Adipocyte (in vitro differentiated cells): Measurements from ENCODE around the gene PACS1.

Source experiments
- DNase-seq: peaks from one replicate; pipeline ENCODE4 v3.0.0-alpha.2; 2015; ENCODE audit warnings: low read depth
- H3K27me3 ChIP-seq: replicated peaks from 2 replicates; pipeline ENCODE4 v1.7.0; 2013; ENCODE audit warnings: mild to moderate bottlenecking, low read length, moderate library complexity; ENCODE audit not compliant: control insufficient read depth, insufficient read depth
- H3K36me3 ChIP-seq: 2 replicates; pipeline ENCODE4 v1.7.0; 2013; ENCODE audit warnings: low read length, mild to moderate bottlenecking, moderate library complexity; ENCODE audit not compliant: control insufficient read depth, insufficient read depth, severe bottlenecking
- H3K4me1 ChIP-seq: 2 replicates; pipeline ENCODE4 v1.7.0; 2013; ENCODE audit warnings: mild to moderate bottlenecking, low read length, moderate library complexity; ENCODE audit not compliant: control insufficient read depth, insufficient read depth
- H3K4me3 ChIP-seq: 2 replicates; pipeline ENCODE4 v1.7.0; 2013; ENCODE audit warnings: mild to moderate bottlenecking, low read length, moderate library complexity
- H3K9ac ChIP-seq: 2 replicates; pipeline ENCODE4 v1.7.0; 2013; ENCODE audit warnings: mild to moderate bottlenecking, low read length, moderate library complexity
- H3K9me3 ChIP-seq: 2 replicates; pipeline ENCODE4 v1.7.0; 2013; ENCODE audit warnings: mild to moderate bottlenecking, low read length, moderate library complexity; ENCODE audit not compliant: control insufficient read depth

Gene PACS1

DNA sequence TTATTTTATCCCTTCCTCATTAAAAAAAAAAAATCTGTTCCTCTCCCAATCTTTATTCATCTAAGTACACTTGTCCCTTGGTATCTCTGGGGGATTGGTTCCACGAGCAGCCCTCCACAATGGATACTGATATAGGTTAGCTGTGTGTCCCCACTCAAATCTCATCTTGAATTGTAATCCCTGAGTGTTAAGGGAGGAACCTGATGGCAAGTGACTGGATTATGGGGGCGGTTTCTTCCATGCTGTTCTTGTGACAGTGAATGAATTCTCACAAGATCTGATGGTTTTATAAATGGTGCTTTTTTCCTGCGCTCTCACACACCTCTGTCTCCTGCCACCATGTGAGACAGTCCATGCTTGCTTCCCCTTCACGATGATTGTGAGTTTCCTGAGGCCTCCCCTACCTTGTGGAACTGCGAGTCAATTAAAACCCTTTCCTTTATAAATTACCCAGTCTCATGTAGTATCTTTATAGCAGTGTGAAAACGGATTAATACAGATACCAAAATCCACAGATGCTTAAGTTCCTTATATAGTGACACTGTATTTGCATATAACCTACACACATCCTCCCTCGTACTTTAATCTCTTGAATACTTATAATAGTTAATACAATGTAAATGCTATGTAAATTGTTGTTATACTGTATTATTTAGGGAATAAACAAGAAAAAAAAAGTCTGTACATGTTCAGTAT lies 62.0 kb downstream of the PACS1 start:
- DNase-seq: no peak
- Histone ChIP-seq H3K9ac (no peak overlapping the region), H3K4me3 (no peak overlapping the region), H3K27me3 (no peaks in the 10 kb centered on the region), H3K36me3 (no peaks in the 10 kb centered on the region), H3K4me1 (peaks cover 21% of the 10 kb centered on the region), H3K9me3 (no peaks in the 10 kb centered on the region)

DNA sequence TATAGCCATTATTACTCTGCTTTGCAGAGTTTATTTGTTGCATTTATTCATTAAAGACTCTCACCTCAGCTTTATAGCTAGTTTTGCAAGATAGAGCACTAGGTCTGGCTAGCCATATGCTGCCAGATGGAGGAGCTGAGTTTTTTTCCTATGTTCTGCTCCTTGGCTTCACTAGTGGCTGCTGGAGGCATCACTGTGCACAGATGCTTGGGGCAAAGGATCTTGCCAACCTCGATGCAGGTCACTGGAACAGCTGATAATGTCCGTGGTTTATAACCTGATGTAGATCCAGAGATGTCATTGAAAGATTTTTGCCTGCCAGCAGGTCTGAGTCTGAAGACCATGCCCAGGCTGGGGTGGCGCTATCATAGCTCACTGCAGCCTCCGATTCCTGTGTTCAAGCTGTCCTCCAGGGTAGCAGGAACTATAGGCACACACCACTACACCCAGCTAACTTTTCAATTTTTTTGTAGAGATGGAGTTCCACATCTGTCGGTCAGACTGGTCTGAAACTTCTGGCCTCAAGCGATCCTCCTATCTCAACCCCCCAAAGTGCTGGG lies 63.2 kb downstream of the PACS1 start:
- H3K27me3 ChIP-seq: no peaks in the 10 kb centered on the region
- no peaks in the 10 kb centered on the region for H3K36me3 ChIP-seq
- no peak overlapping the region for H3K4me3 ChIP-seq
- H3K9me3 ChIP-seq: no peaks in the 10 kb centered on the region
- H3K9ac ChIP-seq: no peak overlapping the region
- no peak for DNase-seq
- peaks cover 23% of the 10 kb centered on the region for H3K4me1 ChIP-seq

DNA sequence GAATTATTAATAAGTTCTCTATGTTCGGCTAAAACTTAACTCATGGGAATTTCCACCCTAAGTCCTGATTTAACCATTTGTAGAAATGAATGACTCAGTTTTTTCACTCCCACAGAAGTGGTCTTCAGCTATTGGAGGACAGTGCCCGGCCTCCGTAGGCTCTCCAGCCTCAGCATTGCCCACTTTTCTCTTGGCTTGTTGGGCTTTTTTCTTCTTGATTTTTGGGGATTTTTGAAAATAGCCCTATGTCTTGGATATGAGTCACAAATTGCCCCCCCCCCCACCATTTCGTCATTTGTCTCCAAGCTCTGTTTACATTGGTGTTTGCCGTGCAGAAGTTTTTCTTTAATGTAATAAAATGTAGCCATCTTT lies 66.7 kb downstream of the PACS1 start:
- peak; percentile 20 for DNase-seq
- Histone ChIP-seq H3K9me3 (no peaks in the 10 kb centered on the region), H3K27me3 (no peaks in the 10 kb centered on the region), H3K36me3 (no peaks in the 10 kb centered on the region), H3K9ac (no peak overlapping the region), H3K4me1 (peaks cover 21% of the 10 kb centered on the region), H3K4me3 (no peak overlapping the region)

DNA sequence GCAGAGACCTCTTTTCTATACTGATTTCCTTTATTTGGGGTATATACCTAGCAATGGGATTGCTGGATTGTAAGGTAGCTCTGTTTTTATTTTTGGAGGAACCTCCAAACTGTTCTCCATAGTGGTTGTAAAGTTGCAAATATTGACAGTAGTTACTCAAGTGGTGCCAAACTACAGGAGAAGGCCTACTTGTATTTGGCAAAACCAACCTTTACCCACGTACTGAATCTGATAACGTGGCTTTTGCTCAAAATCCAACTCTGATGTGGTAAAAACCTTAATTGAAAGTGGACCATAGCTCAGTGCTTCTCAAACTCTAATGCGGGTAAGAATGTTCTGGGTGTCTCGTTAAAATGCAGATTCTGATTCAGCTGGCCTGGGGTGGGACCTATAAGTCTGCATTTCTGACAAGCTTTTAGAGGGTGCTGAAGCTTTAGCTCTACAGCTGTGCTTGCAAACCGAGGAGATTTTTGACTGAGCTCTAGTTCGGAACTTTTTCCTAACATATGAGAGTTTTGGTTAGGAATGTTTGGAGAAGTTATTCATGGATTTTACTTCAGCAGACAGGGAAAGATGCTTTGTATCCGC lies 69.8 kb downstream of the PACS1 start:
- Histone ChIP-seq H3K4me3 (no peak overlapping the region), H3K9ac (no peak overlapping the region), H3K4me1 (peaks cover 21% of the 10 kb centered on the region), H3K27me3 (no peaks in the 10 kb centered on the region), H3K36me3 (no peaks in the 10 kb centered on the region), H3K9me3 (no peaks in the 10 kb centered on the region)
- no peak for DNase-seq

DNA sequence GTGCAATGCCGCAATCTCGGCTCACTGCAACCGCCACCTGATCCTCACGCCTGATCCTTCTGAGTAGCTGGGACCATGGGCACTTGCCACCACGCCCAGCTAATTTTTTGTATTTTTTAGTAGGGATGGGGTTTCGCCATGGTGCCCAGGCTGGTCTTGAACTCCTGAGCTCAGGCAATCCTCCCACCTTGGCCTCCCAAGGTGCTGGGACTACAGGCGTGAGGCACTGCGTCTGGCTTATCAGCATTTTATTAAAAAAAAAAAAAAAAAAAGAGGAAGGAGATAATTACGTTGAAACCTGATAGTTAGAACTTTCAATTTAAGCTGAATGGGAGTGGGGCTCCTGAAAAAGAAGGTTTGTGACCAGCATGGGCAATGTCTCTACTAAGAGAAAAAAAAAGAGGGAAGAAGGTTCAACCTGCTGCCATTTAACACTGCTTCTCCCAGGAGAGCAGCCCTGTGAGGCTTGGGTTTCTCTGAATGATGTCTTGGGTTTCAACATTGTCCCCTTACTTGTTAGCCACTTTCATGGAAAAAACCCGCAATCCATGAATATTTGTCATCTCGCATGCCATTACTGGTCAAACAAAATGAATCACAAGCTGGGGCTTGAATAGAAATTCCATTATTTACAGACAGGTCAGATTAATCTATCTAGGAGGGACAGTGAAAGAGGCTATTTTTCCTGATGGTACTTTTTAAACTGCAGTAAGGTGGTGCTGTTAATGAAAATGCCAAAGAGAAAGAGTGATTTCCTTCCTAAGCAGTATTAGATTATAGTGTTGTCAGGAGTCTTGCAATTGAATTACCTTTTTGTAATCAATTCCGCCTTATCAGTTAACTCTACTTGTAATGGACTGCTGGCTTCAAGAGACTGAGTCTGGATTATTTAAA lies 72.5 kb downstream of the PACS1 start:
- Histone ChIP-seq H3K4me1 (peaks cover 2% of the 10 kb centered on the region), H3K9ac (no peak overlapping the region), H3K9me3 (no peaks in the 10 kb centered on the region), H3K27me3 (no peaks in the 10 kb centered on the region), H3K36me3 (no peaks in the 10 kb centered on the region), H3K4me3 (no peak overlapping the region)
- DNase-seq: peak; percentile 53

DNA sequence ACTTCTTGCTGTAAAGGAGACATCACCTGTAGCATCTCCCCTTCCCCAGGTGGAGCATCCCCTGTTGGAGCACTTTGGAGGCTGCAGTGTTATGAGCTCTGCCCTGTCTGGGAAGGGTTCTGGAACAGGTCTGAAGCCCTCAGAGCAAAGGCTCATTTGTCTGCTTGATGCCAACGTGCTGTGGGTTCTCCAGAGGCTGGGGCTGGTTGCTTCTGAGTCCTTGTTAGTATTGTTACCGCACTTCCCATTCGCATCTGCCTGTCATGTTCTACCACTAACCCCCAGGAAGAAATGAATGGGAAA lies 73.1 kb downstream of the PACS1 start:
- no peaks in the 10 kb centered on the region for H3K27me3 ChIP-seq
- DNase-seq: no peak
- no peaks in the 10 kb centered on the region for H3K36me3 ChIP-seq
- H3K4me3 ChIP-seq: no peak overlapping the region
- H3K9me3 ChIP-seq: no peaks in the 10 kb centered on the region
- no peaks in the 10 kb centered on the region for H3K4me1 ChIP-seq
- H3K9ac ChIP-seq: no peak overlapping the region

DNA sequence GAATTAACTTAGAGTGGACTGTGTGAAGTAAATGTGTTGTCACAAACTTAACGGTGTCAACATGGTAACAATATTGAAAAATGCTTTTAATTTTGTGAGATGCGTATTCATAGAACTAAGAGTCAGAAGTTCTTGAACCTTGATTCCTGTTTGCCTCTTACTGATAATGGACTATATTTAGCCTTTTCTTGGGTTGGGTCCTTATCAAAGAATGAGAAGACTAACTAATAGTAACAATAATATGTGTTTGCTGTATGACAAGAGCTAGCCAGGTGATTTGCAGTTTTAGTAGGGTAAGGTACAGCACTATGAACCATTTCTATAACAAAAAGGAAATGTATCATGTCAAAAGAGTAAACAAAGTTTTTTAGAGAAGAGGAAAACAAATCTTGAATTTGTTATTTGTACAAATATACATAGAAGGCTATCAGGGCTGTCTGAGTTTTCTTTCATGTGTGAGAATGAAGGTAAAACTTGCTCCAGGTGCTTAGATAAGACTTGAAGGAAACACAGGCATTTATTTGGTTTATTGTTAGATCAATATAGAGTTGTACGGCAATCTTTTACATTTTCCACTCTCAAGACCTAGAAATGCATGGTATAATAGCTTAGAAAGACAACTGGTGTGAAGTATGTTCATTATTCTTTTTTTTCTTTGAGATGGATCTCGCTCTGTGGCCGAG lies 74.1 kb downstream of the PACS1 start:
- Histone ChIP-seq H3K9me3 (no peaks in the 10 kb centered on the region), H3K9ac (no peak overlapping the region), H3K36me3 (no peaks in the 10 kb centered on the region), H3K27me3 (no peaks in the 10 kb centered on the region), H3K4me3 (no peak overlapping the region), H3K4me1 (no peaks in the 10 kb centered on the region)
- DNase-seq: no peak

DNA sequence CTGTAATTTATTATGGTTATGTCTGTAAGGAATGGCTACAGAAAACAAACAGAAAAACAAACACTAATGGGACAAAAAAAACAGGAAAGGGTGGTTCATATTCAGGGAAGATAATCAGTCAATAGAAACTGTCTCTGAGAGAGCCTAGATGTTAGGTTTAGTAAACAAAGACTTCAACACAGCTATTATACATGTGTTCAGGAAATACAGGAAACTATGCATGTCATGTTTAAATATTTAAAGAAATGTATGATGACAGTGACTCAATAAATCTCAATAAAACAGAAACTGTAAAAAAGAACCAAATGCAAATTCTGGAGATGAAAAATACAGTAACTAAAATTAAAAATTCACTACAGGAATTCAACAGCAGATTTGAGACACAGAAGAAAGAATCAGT lies 76.0 kb downstream of the PACS1 start:
- Histone ChIP-seq H3K9ac (no peak overlapping the region), H3K4me3 (no peak overlapping the region), H3K36me3 (no peaks in the 10 kb centered on the region), H3K4me1 (peaks cover 3% of the 10 kb centered on the region), H3K9me3 (no peaks in the 10 kb centered on the region), H3K27me3 (no peaks in the 10 kb centered on the region)
- no peak for DNase-seq

DNA sequence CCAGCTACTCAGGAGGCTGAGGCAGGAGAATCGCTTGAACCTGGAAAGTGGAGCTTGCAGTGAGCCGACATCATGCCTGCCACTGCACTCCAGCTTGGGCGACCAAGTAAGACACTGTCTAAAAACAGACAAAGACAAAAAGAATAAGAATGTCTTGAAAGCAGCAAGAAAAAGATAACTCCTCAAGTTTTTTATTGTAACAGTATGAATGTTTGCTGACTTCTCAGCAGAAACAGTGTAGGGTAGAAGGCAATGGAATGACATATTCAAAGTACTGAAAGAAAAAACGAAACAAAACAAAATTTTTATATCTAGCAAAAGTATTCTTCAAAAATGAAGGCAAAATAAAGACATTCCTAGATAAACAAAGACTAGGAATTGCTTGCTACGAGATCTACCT lies 76.9 kb downstream of the PACS1 start:
- Histone ChIP-seq H3K27me3 (no peaks in the 10 kb centered on the region), H3K4me1 (peaks cover 3% of the 10 kb centered on the region), H3K9me3 (no peaks in the 10 kb centered on the region), H3K36me3 (no peaks in the 10 kb centered on the region), H3K9ac (no peak overlapping the region), H3K4me3 (no peak overlapping the region)
- no peak for DNase-seq

DNA sequence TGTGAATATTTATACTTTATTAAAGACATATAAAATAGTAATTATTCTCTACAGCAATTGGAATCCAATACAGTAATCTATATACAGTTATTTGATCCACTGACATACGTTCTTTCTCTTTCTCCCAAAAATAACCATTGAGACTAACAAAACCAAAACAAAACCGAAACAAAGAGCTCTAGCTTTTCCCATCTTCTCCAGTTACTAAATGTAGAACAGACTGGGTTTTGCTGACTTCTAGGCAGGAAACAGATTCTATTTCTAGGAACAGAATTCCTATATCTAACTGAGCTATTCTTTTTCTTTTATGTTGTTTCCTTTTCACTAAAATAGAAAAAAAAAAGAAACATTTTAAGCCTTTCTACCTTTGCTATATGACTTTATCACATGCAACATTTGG lies 80.1 kb downstream of the PACS1 start:
- Histone ChIP-seq H3K27me3 (no peaks in the 10 kb centered on the region), H3K4me3 (peak overlapping the region; percentile 59), H3K4me1 (peaks cover 3% of the 10 kb centered on the region), H3K36me3 (no peaks in the 10 kb centered on the region), H3K9ac (peak overlapping the region; percentile 44), H3K9me3 (no peaks in the 10 kb centered on the region)
- DNase-seq: peak; percentile 20

DNA sequence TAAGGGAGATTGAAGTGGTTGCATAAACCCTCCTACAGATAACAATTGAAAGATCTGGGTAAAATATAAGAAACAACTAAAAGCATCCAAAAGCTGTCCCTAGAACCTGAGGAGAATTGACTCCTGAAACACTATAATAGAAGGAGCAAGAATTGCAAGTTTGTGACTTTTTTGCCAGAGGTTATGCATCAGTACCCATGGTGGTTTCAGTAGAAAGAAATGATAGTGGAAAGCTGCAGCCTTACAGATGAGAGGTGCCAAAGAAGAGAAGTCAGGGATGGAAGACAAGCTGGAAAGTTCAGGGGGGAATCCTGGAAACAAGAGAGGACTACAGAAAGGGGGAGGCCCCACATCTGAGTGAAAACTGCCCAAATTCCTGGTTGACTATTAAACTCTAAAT lies 80.7 kb downstream of the PACS1 start:
- Histone ChIP-seq H3K9me3 (no peaks in the 10 kb centered on the region), H3K36me3 (no peaks in the 10 kb centered on the region), H3K27me3 (no peaks in the 10 kb centered on the region), H3K9ac (no peak overlapping the region), H3K4me3 (no peak overlapping the region), H3K4me1 (peaks cover 3% of the 10 kb centered on the region)
- no peak for DNase-seq
